HepG2 (cell line): Measurements from ENCODE around the gene IFT57. TPM values are rescaled to one million over a fixed set of nuclear protein-coding genes. Genes with fewer than 3 reads are reported as not detected.

Experiments used
- ATAC-seq: fragments of 200-7000 bp; cut with Tn5 transposase; 3 replicates; pipeline ENCODE4 v1.9.1; 2020; ENCODE audit warnings: mild to moderate bottlenecking, moderate library complexity
- BruUV-seq: library from RNA; stranded (reverse); fragments of 400-500 nt; replicated peaks from 2 replicates; lab custom pipeline; 2021; lab: Mats Ljungman, UMichigan
- CTCF ChIA-PET: fragments of 300-600 bp; formaldehyde crosslinking; extraction: SDS; loops from one replicate; lab custom pipeline; 2021; ENCODE audit warnings: low total read pairs, inconsistent platforms, low intra/inter-chr PET ratio; lab: Yijun Ruan, JAX
- POLR2A ChIA-PET: fragments of 350-600 bp; sonication (Branson Sonifier 250); formaldehyde crosslinking; loops from one replicate; lab custom pipeline; 2020; ENCODE audit warnings: antibody characterized with exemption, inconsistent platforms; lab: Yijun Ruan, JAX
- DNase-seq: peaks from one replicate; pipeline ENCODE4 v3.0.0-alpha.2; 2015; ENCODE audit warnings: low spot score
- FAIRE-seq: peaks from 3 replicates; lab custom pipeline; 2011; peaks lifted over from hg19 to GRCh38; lab: Jason Lieb, UNC
- H2AFZ ChIP-seq: one replicate; pipeline ENCODE4 v1.6.1; 2011; ENCODE audit warnings: low read length, inconsistent platforms
- H3K27ac ChIP-seq: fragments of 300-600 bp; 3 replicates; pipeline ENCODE4 v1.8.0; 2011; ENCODE audit warnings: mixed run types, mild to moderate bottlenecking, mixed read lengths, low read length, inconsistent platforms; ENCODE audit not compliant: insufficient read depth; ENCODE audit errors: extremely low read length
- H3K27me3 ChIP-seq, 2 experiments: fragments of 200-600 bp in 1 of 2; 2 replicates in 1 of 2; 3 replicates in 1 of 2; pipeline versions ENCODE4 v1.6.0 to v1.8.0; 2011; ENCODE audit warnings: low read length in 2 of 2, mild to moderate bottlenecking in 2 of 2, moderate library complexity in 2 of 2, inconsistent platforms in 1 of 2; ENCODE audit not compliant: insufficient read depth in 2 of 2, control insufficient read depth in 1 of 2
- H3K36me3 ChIP-seq, 2 experiments: fragments of 200-600 bp in 1 of 2; replicated peaks in 1 of 2; 2 replicates in 1 of 2; 3 replicates in 1 of 2; pipeline versions ENCODE4 v1.5.1 to v1.8.0; 2011; ENCODE audit warnings: low read length in 2 of 2, inconsistent platforms in 1 of 2; ENCODE audit not compliant: insufficient read depth in 2 of 2, control insufficient read depth in 1 of 2
- H3K4me1 ChIP-seq: 2 replicates; pipeline ENCODE4 v1.5.1; 2012; ENCODE audit warnings: low read length, inconsistent platforms; ENCODE audit not compliant: insufficient read depth
- H3K4me2 ChIP-seq: 2 replicates; pipeline ENCODE4 v1.6.0; 2011; ENCODE audit warnings: low read depth, low read length, inconsistent platforms
- H3K4me3 ChIP-seq, 3 experiments: fragments of 200-600 bp in 1 of 3; sonication (generic), shearing (Covaris generic) in 1 of 3; replicated peaks in 1 of 3; 2 replicates each; pipeline ENCODE4 v1.5.1; 2011 to 2016; ENCODE audit warnings: low read length in 3 of 3, inconsistent platforms in 2 of 3, low read depth in 2 of 3, mild to moderate bottlenecking in 2 of 3, control low read depth in 1 of 3, mixed read lengths in 1 of 3; ENCODE audit not compliant: insufficient read depth in 1 of 3
- H3K79me2 ChIP-seq: one replicate; pipeline ENCODE4 v1.6.1; 2011; ENCODE audit warnings: low read length, inconsistent platforms; ENCODE audit not compliant: insufficient read depth
- H3K9ac ChIP-seq: 2 replicates; pipeline ENCODE4 v1.6.0; 2011; ENCODE audit warnings: mild to moderate bottlenecking, low read depth, low read length, inconsistent platforms; ENCODE audit not compliant: insufficient read depth
- H3K9me3 ChIP-seq: 2 replicates; pipeline ENCODE4 v1.5.1; 2012; ENCODE audit warnings: mild to moderate bottlenecking, low read length
- H4K20me1 ChIP-seq: 2 replicates; pipeline ENCODE4 v1.6.0; 2011; ENCODE audit warnings: inconsistent platforms, mild to moderate bottlenecking, low read length, moderate library complexity; ENCODE audit not compliant: insufficient read depth
- ELF1 ChIP-seq: sonication (generic); formaldehyde crosslinking; IDR thresholded peaks from 2 replicates; pipeline ENCODE4 v1.4.0; 2020; ENCODE audit warnings: missing genetic modification reagents
- ETV6 ChIP-seq: sonication (generic); formaldehyde crosslinking; conservative IDR thresholded peaks from 2 replicates; pipeline ENCODE4 v1.4.0; 2020; ENCODE audit warnings: missing genetic modification reagents
- MLLT10 ChIP-seq: sonication (generic); formaldehyde crosslinking; IDR thresholded peaks from 2 replicates; pipeline ENCODE4 v1.4.0; 2020; ENCODE audit warnings: missing genetic modification reagents
- NCOR1 ChIP-seq: fragments of 200-600 bp; sonication (generic); IDR thresholded peaks from 2 replicates; pipeline ENCODE4 v1.7.0; 2017; ENCODE audit warnings: antibody characterized with exemption, low read length, borderline replicate concordance
- NR2F2 ChIP-seq: IDR thresholded peaks from 2 replicates; pipeline ENCODE4 v1.6.1; 2012; ENCODE audit warnings: low read depth, inconsistent platforms, borderline replicate concordance
- REL ChIP-seq: sonication (generic); formaldehyde crosslinking; conservative IDR thresholded peaks from 2 replicates; pipeline ENCODE4 v1.8.0; 2022; ENCODE audit warnings: mild to moderate bottlenecking, missing genetic modification reagents, moderate library complexity
- SNAPC2 ChIP-seq: sonication (generic); formaldehyde crosslinking; IDR thresholded peaks from 2 replicates; pipeline ENCODE4 v1.8.1; 2022; ENCODE audit warnings: mild to moderate bottlenecking, missing genetic modification reagents
- ZBTB3 ChIP-seq: sonication (generic); formaldehyde crosslinking; IDR thresholded peaks from 2 replicates; pipeline ENCODE4 v1.4.0; 2020; ENCODE audit warnings: low read depth, mild to moderate bottlenecking, moderate library complexity, missing genetic modification reagents, borderline replicate concordance
- ZFP37 ChIP-seq: sonication (generic); formaldehyde crosslinking; IDR thresholded peaks from 2 replicates; pipeline ENCODE4 v1.4.0; 2020; ENCODE audit warnings: missing genetic modification reagents, borderline replicate concordance
- ZKSCAN8 ChIP-seq: IDR thresholded peaks from 2 replicates; pipeline ENCODE4 v1.6.1; 2016; ENCODE audit warnings: borderline replicate concordance, missing genetic modification reagents, missing compliant biosample characterization
- ZNF660 ChIP-seq: sonication (generic); formaldehyde crosslinking; IDR thresholded peaks from 2 replicates; pipeline ENCODE4 v1.5.1; 2020; ENCODE audit warnings: mild to moderate bottlenecking, low read depth, missing genetic modification reagents, borderline replicate concordance
- ZNF746 ChIP-seq: sonication (generic); formaldehyde crosslinking; IDR thresholded peaks from 2 replicates; pipeline ENCODE4 v1.8.0; 2022; ENCODE audit warnings: mild to moderate bottlenecking, missing genetic modification reagents
- ZNF773 ChIP-seq: sonication (generic); formaldehyde crosslinking; IDR thresholded peaks from 2 replicates; pipeline ENCODE4 v1.4.0; 2020; ENCODE audit warnings: missing genetic modification reagents, borderline replicate concordance
- ZSCAN12 ChIP-seq: sonication (generic); formaldehyde crosslinking; IDR thresholded peaks from 2 replicates; pipeline ENCODE4 v1.9.0; 2021; ENCODE audit warnings: mild to moderate bottlenecking, missing genetic modification reagents
- WGBS: methylation state at CpG from one replicate; pipeline ENCODE4 v1.1.6; 2017; ENCODE audit warnings: low lambda C conversion rate; 5-methylcytosine and 5-hydroxymethylcytosine counted together
- in situ Hi-C: cut with HindIII; loops from 2 replicates; pipeline ENCODE4 v1.10.0; 2017; ENCODE audit warnings: low pct_unique_long_range_greater_than_20kb; ENCODE audit not compliant: extremely low pct_ligation_motif_present
- intact Hi-C: fragments of 100-400 bp; cut with micrococcal nuclease; formaldehyde crosslinking; loops from one replicate; pipeline ENCODE4 v1.10.0; 2022; ENCODE audit not compliant: unreplicated experiment
- polyA plus RNA-seq, 8 experiments: library from polyadenylated mRNA; depleted of rRNA in 3 of 8; stranded (reverse) in 7 of 8; unstranded in 1 of 8; fragments of >200 nt; fragmentation: Illumina TruSeq in 4 of 8; extraction: Trizol in 4 of 8; gene quantifications; 2 replicates each; pipeline versions ENCODE4 v1.2.1 to v1.2.3, GENCODE V29; 2011 to 2016; ENCODE audit warnings: low read depth in 4 of 8, missing spikeins in 1 of 8, mixed read lengths in 1 of 8; ENCODE audit not compliant: insufficient read depth in 1 of 8
- total RNA-seq, 5 experiments: library from RNA; depleted of rRNA; stranded (reverse); fragments of >200 nt; fragmentation: Illumina TruSeq; extraction: Trizol; gene quantifications; 2 replicates each; pipeline ENCODE4 v1.2.3, GENCODE V29; 2016; ENCODE audit warnings: low read depth in 1 of 5
- TF ChIP-seq, protein P1 (sequence below): sonication (generic); formaldehyde crosslinking; IDR thresholded peaks from 2 replicates; pipeline ENCODE4 v1.4.0; 2020; ENCODE audit warnings: mild to moderate bottlenecking, missing genetic modification reagents

Gene IFT57
- total and polyA plus RNA-seq, 2 of the 13 experiments (the other 11 are each of a cell fraction or from before 2014, with no cell fraction given) = 5.5 to 14.5 TPM

DNA sequence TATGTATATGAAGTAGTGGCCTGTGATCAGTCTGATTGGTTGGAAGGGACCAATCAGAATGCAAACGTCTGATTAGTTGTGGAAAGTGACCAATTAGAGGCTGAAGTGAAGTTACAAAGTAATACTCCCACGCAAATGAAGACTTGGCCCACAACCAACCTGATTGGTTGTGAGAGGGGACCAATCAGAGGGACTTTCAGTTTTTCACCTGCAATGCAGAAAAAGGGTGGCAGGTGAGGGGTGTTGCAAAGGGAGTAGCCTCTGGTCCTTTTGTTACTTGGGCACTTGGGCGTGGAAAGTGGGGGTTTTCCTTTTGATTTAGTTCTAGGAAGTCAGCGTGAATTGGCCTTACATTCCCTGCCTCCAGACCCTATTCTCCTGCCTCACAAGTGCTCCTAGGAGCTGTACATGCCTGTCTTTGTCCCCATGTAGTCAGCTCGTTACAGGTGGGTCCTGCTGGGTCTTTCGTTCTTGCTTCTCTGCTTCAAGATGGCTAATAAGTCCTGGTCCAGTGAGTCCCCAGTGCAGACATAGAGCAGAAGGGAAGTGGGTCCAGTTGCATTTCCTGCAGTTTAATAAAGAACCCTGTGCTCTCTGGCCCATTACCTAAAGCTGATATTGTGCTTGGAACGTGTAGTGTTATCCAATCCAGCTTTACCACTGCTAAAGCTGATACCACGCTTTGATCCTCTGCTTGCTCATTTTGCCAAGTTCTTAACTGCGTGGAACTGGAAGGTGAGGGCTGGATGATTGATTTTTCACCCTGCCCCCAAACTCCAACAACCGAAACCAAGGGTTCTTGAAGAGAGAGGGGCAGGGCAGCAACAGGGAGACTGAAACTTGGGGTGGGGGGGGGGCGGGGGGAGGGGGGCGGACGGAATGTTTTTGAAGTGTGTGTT, 85.4 kb downstream of the IFT57 start:
- POLR2A ChIA-PET = no interaction called here
- TF ChIP-seq ZFP37 (CRISPR knock-in tag) (no peak), NCOR1 (no peak), ZNF773 (CRISPR knock-in tag) (no peak), ELF1 (CRISPR knock-in tag) (no peak), ETV6 (CRISPR knock-in tag) (no peak), ZSCAN12 (CRISPR knock-in tag) (no peak), SNAPC2 (CRISPR knock-in tag) (no peak), NR2F2 (no peak), MLLT10 (CRISPR knock-in tag) (no peak), ZNF660 (CRISPR knock-in tag) (no peak), REL (no peak), ZNF746 (CRISPR knock-in tag) (no peak), ZKSCAN8 (no peak), ZBTB3 (CRISPR knock-in tag) (no peak)
- TF ChIP-seq, protein P1, sequence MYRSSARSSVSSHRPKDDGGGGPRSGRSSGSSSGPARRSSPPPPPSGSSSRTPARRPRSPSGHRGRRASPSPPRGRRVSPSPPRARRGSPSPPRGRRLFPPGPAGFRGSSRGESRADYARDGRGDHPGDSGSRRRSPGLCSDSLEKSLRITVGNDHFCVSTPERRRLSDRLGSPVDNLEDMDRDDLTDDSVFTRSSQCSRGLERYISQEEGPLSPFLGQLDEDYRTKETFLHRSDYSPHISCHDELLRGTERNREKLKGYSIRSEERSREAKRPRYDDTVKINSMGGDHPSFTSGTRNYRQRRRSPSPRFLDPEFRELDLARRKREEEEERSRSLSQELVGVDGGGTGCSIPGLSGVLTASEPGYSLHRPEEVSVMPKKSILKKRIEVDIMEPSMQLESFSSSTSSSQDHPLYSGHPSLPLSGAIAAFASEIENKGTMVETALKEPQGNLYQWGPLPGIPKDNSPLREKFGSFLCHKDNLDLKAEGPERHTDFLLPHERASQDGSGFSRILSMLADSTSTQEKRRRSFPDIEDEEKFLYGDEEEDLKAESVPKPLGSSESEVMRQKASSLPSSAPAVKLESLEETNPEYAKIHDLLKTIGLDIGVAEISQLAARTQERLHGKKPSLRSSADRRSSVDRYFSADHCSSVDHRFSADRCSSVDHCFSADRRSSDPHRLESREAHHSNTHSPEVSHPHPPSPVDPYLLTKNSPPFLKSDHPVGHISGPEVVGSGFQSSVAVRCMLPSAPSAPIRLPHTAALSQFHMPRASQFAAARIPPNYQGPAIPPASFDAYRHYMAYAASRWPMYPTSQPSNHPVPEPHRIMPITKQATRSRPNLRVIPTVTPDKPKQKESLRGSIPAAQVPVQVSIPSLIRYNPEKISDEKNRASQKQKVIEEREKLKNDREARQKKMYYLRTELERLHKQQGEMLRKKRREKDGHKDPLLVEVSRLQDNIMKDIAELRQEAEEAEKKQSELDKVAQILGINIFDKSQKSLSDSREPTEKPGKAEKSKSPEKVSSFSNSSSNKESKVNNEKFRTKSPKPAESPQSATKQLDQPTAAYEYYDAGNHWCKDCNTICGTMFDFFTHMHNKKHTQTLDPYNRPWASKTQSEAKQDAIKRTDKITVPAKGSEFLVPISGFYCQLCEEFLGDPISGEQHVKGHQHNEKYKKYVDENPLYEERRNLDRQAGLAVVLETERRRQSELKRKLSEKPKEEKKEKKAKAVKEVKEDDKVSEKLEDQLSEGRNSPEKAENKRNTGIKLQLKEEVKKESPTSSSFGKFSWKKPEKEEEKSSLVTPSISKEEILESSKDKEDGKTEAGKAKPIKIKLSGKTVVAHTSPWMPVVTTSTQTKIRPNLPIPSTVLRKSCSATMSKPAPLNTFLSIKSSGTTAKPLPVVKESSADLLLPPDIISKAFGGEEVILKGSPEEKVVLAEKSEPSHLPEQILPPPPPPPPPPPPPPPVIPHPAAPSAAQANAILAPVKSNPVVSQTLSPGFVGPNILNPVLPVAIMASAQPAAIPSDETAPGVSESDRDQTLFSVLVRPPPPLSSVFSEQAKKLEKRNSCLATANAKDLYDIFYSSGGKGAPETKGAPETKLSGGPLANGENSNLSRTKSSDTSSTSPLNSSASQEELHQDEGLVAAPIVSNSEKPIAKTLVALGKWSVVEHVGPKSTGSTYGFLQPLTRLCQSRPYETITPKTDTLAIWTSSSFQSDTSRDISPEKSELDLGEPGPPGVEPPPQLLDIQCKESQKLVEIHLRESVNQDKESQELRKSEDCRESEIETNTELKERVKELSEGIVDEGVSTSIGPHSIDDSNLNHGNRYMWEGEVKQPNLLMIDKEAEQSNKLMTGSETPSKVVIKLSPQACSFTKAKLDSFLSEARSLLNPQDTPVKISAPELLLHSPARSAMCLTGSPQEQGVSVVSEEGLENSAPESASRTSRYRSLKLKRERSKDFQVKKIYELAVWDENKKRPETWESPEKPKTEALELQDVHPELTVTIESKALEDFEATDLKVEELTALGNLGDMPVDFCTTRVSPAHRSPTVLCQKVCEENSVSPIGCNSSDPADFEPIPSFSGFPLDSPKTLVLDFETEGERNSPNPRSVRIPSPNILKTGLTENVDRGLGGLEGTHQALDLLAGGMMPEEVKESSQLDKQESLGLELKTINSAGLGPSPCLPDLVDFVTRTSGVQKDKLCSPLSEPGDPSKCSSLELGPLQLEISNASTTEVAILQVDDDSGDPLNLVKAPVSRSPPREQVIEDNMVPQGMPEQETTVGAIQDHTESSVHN (CRISPR knock-in tag) = no peak

More for the DNA sequence above, 85.4 kb downstream of the IFT57 start:
- Histone ChIP-seq H3K9ac (no peak overlapping the region), H2AFZ (no peak overlapping the region), H3K36me3 (no peaks in the 10 kb centered on the region), H3K27me3 (no peaks in the 10 kb centered on the region; a peak in 1 of 5 replicates), H3K79me2 (no peaks in the 10 kb centered on the region), H3K4me1 (no peaks in the 10 kb centered on the region), H3K9me3 (no peaks in the 10 kb centered on the region), H3K4me2 (no peak overlapping the region), H3K27ac (no peak overlapping the region), H3K4me3 (no peak overlapping the region), H4K20me1 (no peaks in the 10 kb centered on the region)
- WGBS = 28% methylated on average over 12 of the region's 13 CpGs
- CTCF ChIA-PET = no interaction called here
- ATAC-seq = no peak
- no peak for DNase-seq
- in situ Hi-C loops (no loop called here), intact Hi-C loops (no loop called here)
- BruUV-seq = no TSS peak
- no peak for FAIRE-seq
